Astrocyte (in vitro differentiated cells and primary cell): ENCODE data around the gene NDOR1. TPM values are rescaled to one million over a fixed set of nuclear protein-coding genes. Genes with fewer than 3 reads are reported as not detected.

Source experiments
- DNase-seq: peaks from one replicate; pipeline ENCODE4 v3.0.0-alpha.2; 2010; ENCODE audit warnings: low read depth
- FAIRE-seq: peaks from 2 replicates; lab custom pipeline; 2011; peaks lifted over from hg19 to GRCh38; lab: Jason Lieb, UNC
- H2AFZ ChIP-seq: 2 replicates; pipeline ENCODE4 v1.6.0; 2012; ENCODE audit warnings: low read depth, low read length, inconsistent platforms
- H3K27ac ChIP-seq: 2 replicates; pipeline ENCODE4 v1.5.1; 2011; ENCODE audit warnings: low read depth, low read length, inconsistent platforms
- H3K27me3 ChIP-seq: 2 replicates; pipeline ENCODE4 v1.6.0; 2011; ENCODE audit warnings: low read length, inconsistent platforms; ENCODE audit not compliant: insufficient read depth
- H3K36me3 ChIP-seq: 2 replicates; pipeline ENCODE4 v1.5.1; 2011; ENCODE audit warnings: low read length, inconsistent platforms; ENCODE audit not compliant: insufficient read depth
- H3K4me1 ChIP-seq: 2 replicates; pipeline ENCODE4 v1.5.1; 2011; ENCODE audit warnings: low read length, inconsistent platforms; ENCODE audit not compliant: insufficient read depth
- H3K4me2 ChIP-seq: 2 replicates; pipeline ENCODE4 v1.6.0; 2012; ENCODE audit warnings: low read length, inconsistent platforms
- H3K4me3 ChIP-seq: 2 replicates; pipeline ENCODE4 v1.5.1; 2011; ENCODE audit warnings: low read depth, mild to moderate bottlenecking, low read length, inconsistent platforms; ENCODE audit not compliant: insufficient read depth
- H3K79me2 ChIP-seq: 2 replicates; pipeline ENCODE4 v1.6.0; 2012; ENCODE audit warnings: mild to moderate bottlenecking, low read length, inconsistent platforms; ENCODE audit not compliant: insufficient read depth
- H3K9ac ChIP-seq: 2 replicates; pipeline ENCODE4 v1.6.0; 2012; ENCODE audit warnings: mild to moderate bottlenecking, low read length, inconsistent platforms
- H3K9me3 ChIP-seq: 2 replicates; pipeline ENCODE4 v1.5.1; 2012; ENCODE audit warnings: low read depth, mild to moderate bottlenecking, low read length, inconsistent platforms; ENCODE audit not compliant: insufficient read depth
- H4K20me1 ChIP-seq: 2 replicates; pipeline ENCODE4 v1.6.0; 2012; ENCODE audit warnings: low read length, inconsistent platforms; ENCODE audit not compliant: insufficient read depth
- H3K27ac Mint-ChIP-seq: one replicate; pipeline ENCODE4 v1.8.0; 2021; ENCODE audit warnings: mild to moderate bottlenecking, mixed read lengths; ENCODE audit not compliant: unreplicated experiment
- H3K27me3 Mint-ChIP-seq: one replicate; pipeline ENCODE4 v1.8.0; 2021; ENCODE audit warnings: low read depth, mixed read lengths; ENCODE audit not compliant: unreplicated experiment
- H3K36me3 Mint-ChIP-seq: one replicate; pipeline ENCODE4 v1.8.0; 2021; ENCODE audit warnings: low read depth, mixed read lengths; ENCODE audit not compliant: unreplicated experiment
- H3K4me1 Mint-ChIP-seq: one replicate; pipeline ENCODE4 v1.8.0; 2021; ENCODE audit warnings: low read depth, mixed read lengths; ENCODE audit not compliant: unreplicated experiment
- H3K4me3 Mint-ChIP-seq: one replicate; pipeline ENCODE4 v1.8.0; 2021; ENCODE audit warnings: mild to moderate bottlenecking, moderate library complexity, mixed read lengths; ENCODE audit not compliant: unreplicated experiment
- H3K9me3 Mint-ChIP-seq: one replicate; pipeline ENCODE4 v1.8.0; 2021; ENCODE audit warnings: mild to moderate bottlenecking, mixed read lengths; ENCODE audit not compliant: unreplicated experiment
- EZH2 ChIP-seq: IDR thresholded peaks from 2 replicates; pipeline ENCODE4 v1.6.1; 2012; ENCODE audit warnings: mild to moderate bottlenecking, low read length, inconsistent platforms; ENCODE audit not compliant: insufficient read depth
- total RNA-seq: library from RNA; stranded (reverse); gene quantifications from 2 replicates; pipeline ENCODE4 v1.2.1, GENCODE V29; 2021
- TF ChIP-seq, protein P1 (sequence below): IDR thresholded peaks from 2 replicates; pipeline ENCODE4 v1.5.1; 2011; ENCODE audit warnings: low read depth, mild to moderate bottlenecking, inconsistent platforms, low read length, moderate library complexity; ENCODE audit not compliant: insufficient read depth

NDOR1 gene
- total RNA-seq, 1 donor from 2014 or later, result 14.5 TPM

GRCh38 chr9:137192859-137193258 lies 12.6 kb upstream of the NDOR1 start:
- no peak overlapping the region for H3K4me3 Mint-ChIP-seq
- Histone ChIP-seq H3K9ac (no peak overlapping the region), H3K4me2 (no peak overlapping the region), H3K27me3 (no peaks in the 10 kb centered on the region), H3K27ac (no peak overlapping the region), H2AFZ (no peak overlapping the region), H3K79me2 (peaks cover 74% of the 10 kb centered on the region), H4K20me1 (peaks cover 79% of the 10 kb centered on the region), H3K4me1 (peaks cover 11% of the 10 kb centered on the region), H3K36me3 (no peaks in the 10 kb centered on the region), H3K9me3 (no peaks in the 10 kb centered on the region), H3K4me3 (no peak overlapping the region)
- no peaks in the 10 kb centered on the region for H3K27me3 Mint-ChIP-seq
- H3K4me1 Mint-ChIP-seq, result peaks cover 10% of the 10 kb centered on the region
- no peaks in the 10 kb centered on the region for H3K36me3 Mint-ChIP-seq
- no peaks in the 10 kb centered on the region for H3K9me3 Mint-ChIP-seq
- no peak overlapping the region for H3K27ac Mint-ChIP-seq
- FAIRE-seq, result no peak
- no peak for DNase-seq
- TF ChIP-seq, protein P1, sequence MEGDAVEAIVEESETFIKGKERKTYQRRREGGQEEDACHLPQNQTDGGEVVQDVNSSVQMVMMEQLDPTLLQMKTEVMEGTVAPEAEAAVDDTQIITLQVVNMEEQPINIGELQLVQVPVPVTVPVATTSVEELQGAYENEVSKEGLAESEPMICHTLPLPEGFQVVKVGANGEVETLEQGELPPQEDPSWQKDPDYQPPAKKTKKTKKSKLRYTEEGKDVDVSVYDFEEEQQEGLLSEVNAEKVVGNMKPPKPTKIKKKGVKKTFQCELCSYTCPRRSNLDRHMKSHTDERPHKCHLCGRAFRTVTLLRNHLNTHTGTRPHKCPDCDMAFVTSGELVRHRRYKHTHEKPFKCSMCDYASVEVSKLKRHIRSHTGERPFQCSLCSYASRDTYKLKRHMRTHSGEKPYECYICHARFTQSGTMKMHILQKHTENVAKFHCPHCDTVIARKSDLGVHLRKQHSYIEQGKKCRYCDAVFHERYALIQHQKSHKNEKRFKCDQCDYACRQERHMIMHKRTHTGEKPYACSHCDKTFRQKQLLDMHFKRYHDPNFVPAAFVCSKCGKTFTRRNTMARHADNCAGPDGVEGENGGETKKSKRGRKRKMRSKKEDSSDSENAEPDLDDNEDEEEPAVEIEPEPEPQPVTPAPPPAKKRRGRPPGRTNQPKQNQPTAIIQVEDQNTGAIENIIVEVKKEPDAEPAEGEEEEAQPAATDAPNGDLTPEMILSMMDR, result no peak
- TF ChIP-seq EZH2, result no peak

- H3K27me3 Mint-ChIP-seq, result no peaks in the 10 kb centered on the region
- DNase-seq (no peak), FAIRE-seq (no peak)
- Histone ChIP-seq H3K36me3 (no peaks in the 10 kb centered on the region), H3K4me2 (no peak overlapping the region), H3K4me3 (no peak overlapping the region), H2AFZ (no peak overlapping the region), H3K27me3 (no peaks in the 10 kb centered on the region), H3K9ac (no peak overlapping the region), H3K79me2 (peaks cover 78% of the 10 kb centered on the region), H3K27ac (no peak overlapping the region), H3K4me1 (peaks cover 19% of the 10 kb centered on the region), H4K20me1 (peaks cover 89% of the 10 kb centered on the region), H3K9me3 (no peaks in the 10 kb centered on the region)
- no peak overlapping the region for H3K27ac Mint-ChIP-seq
- no peaks in the 10 kb centered on the region for H3K9me3 Mint-ChIP-seq
- H3K4me3 Mint-ChIP-seq, result no peak overlapping the region
- no peaks in the 10 kb centered on the region for H3K36me3 Mint-ChIP-seq
- TF ChIP-seq, protein P1, result no peak
- TF ChIP-seq EZH2, result no peak
- peaks cover 11% of the 10 kb centered on the region for H3K4me1 Mint-ChIP-seq
Measured at GRCh38 chr9:137193771-137194170, 11.7 kb upstream of the NDOR1 start.

DNA sequence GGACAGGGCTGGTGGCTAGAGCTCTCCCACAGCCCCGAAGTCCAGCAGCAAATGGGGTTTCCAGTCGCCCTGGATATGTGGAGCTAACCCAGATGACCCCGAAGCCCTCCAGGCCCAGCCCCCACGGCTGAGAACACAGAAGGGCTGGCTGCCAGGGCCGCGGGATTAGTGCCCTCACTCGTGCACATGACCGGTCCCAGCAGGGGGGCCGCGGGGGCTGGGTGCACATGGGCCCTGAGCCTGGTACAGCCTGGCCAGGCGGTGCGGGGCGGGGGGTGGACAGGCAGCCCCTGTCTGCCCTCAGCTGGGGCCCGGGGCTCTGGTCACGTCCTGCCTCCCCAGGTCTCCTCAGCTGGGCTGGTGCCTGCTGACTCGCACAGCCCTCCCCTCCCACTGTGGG lies 11.1 kb upstream of the NDOR1 start:
- Mint-ChIP-seq H3K27me3 (no peaks in the 10 kb centered on the region), H3K36me3 (no peaks in the 10 kb centered on the region), H3K4me3 (no peak overlapping the region), H3K27ac (no peak overlapping the region), H3K4me1 (peaks cover 10% of the 10 kb centered on the region), H3K9me3 (no peaks in the 10 kb centered on the region)
- no peak for FAIRE-seq
- Histone ChIP-seq H3K9ac (no peak overlapping the region), H3K36me3 (no peaks in the 10 kb centered on the region), H4K20me1 (peaks cover 91% of the 10 kb centered on the region), H3K9me3 (no peaks in the 10 kb centered on the region), H3K4me1 (peaks cover 23% of the 10 kb centered on the region), H3K4me3 (no peak overlapping the region), H2AFZ (no peak overlapping the region), H3K4me2 (no peak overlapping the region), H3K27me3 (no peaks in the 10 kb centered on the region), H3K79me2 (peaks cover 80% of the 10 kb centered on the region), H3K27ac (no peak overlapping the region)
- no peak for DNase-seq
- TF ChIP-seq, protein P1, result no peak
- TF ChIP-seq EZH2, result no peak
